ENCODE measurements around the gene PLA2G4A.

PLA2G4A gene

DNA sequence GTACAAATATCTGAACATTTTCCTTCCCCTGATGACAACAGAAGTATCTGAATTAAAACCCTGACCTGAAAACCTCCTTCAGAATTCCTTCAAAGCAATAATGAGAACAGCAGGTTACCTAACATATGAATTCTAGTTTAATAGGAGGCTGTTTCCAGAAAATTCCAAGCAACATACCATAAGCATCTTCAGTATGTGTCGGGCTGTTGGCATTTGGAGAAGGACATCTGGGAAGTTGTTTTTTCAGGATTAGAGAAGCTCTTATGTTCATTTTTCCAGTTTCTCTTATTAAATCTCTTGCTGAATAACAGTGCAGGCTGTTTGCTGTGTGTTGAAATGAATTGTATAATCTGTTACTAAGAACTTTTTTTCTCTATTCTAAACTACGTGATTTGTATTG, 101.5 kb downstream of the PLA2G4A start:
- Mint-ChIP-seq H3K4me3 (no peak overlapping the region), H3K36me3 (ENCODE audit: low read depth) (no peaks in the 10 kb centered on the region), H3K4me1 (peaks cover 10% of the 10 kb centered on the region), H3K9me3 (peaks cover under 1% of the 10 kb centered on the region), H3K27me3 (ENCODE audit: low read depth) (no peaks in the 10 kb centered on the region), H3K27ac (no peak overlapping the region)
- TF ChIP-seq, protein P1, sequence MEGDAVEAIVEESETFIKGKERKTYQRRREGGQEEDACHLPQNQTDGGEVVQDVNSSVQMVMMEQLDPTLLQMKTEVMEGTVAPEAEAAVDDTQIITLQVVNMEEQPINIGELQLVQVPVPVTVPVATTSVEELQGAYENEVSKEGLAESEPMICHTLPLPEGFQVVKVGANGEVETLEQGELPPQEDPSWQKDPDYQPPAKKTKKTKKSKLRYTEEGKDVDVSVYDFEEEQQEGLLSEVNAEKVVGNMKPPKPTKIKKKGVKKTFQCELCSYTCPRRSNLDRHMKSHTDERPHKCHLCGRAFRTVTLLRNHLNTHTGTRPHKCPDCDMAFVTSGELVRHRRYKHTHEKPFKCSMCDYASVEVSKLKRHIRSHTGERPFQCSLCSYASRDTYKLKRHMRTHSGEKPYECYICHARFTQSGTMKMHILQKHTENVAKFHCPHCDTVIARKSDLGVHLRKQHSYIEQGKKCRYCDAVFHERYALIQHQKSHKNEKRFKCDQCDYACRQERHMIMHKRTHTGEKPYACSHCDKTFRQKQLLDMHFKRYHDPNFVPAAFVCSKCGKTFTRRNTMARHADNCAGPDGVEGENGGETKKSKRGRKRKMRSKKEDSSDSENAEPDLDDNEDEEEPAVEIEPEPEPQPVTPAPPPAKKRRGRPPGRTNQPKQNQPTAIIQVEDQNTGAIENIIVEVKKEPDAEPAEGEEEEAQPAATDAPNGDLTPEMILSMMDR (IDR thresholded peaks at IDR 0.05; ENCODE audit: unreplicated experiment in 3 of 3): no peak

- Mint-ChIP-seq H3K36me3 (ENCODE audit: low read depth) (no peaks in the 10 kb centered on the region), H3K27me3 (ENCODE audit: low read depth) (no peaks in the 10 kb centered on the region), H3K4me3 (no peak overlapping the region), H3K4me1 (no peaks in the 10 kb centered on the region), H3K27ac (no peak overlapping the region), H3K9me3 (no peaks in the 10 kb centered on the region)
- TF ChIP-seq, protein P1 (IDR thresholded peaks at IDR 0.05; ENCODE audit: unreplicated experiment in 3 of 3): no peak
Measured at GRCh38 chr1:186937016-186937670, 108.4 kb downstream of the PLA2G4A start.

- no peaks in the 10 kb centered on the region for H3K9me3 Mint-ChIP-seq
- no peaks in the 10 kb centered on the region for H3K36me3 Mint-ChIP-seq (ENCODE audit: low read depth)
- H3K27ac Mint-ChIP-seq: no peak overlapping the region
- TF ChIP-seq, protein P1 (IDR thresholded peaks at IDR 0.05; ENCODE audit: unreplicated experiment in 3 of 3): no peak
- no peak overlapping the region for H3K4me3 Mint-ChIP-seq
- H3K4me1 Mint-ChIP-seq: no peaks in the 10 kb centered on the region
- no peaks in the 10 kb centered on the region for H3K27me3 Mint-ChIP-seq (ENCODE audit: low read depth)
Measured at GRCh38 chr1:186943891-186944686, 115.3 kb downstream of the PLA2G4A start.

- H3K36me3 Mint-ChIP-seq (ENCODE audit: low read depth): no peaks in the 10 kb centered on the region
- H3K27me3 Mint-ChIP-seq (ENCODE audit: low read depth): no peaks in the 10 kb centered on the region
- no peak overlapping the region for H3K27ac Mint-ChIP-seq
- TF ChIP-seq, protein P1 (IDR thresholded peaks at IDR 0.05; ENCODE audit: unreplicated experiment in 3 of 3): no peak
- H3K4me3 Mint-ChIP-seq: no peak overlapping the region
- no peaks in the 10 kb centered on the region for H3K9me3 Mint-ChIP-seq
- H3K4me1 Mint-ChIP-seq: no peaks in the 10 kb centered on the region
Measured at GRCh38 chr1:186945146-186945545, 116.4 kb downstream of the PLA2G4A start.

DNA sequence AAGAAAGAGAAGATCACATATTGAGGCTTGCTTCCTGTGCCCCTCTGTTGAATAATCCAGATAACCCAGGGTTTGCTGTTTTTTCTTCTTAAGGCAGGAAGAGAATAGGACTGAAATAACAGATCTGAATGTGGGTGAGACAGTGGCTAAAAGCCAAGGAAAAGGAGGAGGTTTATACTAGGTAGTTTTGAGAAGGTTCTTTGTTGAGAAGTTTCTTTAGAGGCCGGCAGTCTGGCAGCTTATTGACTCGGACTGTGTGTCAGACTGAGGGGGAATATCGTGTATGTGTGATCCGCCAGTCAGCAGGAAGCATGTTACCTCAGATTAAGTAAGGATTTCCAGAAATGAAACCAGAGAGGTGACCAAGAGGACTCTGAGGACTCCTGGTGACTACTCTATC, 119.8 kb downstream of the PLA2G4A start:
- Mint-ChIP-seq H3K36me3 (ENCODE audit: low read depth) (no peaks in the 10 kb centered on the region), H3K4me1 (no peaks in the 10 kb centered on the region), H3K9me3 (no peaks in the 10 kb centered on the region), H3K27ac (no peak overlapping the region), H3K27me3 (ENCODE audit: low read depth) (no peaks in the 10 kb centered on the region), H3K4me3 (no peak overlapping the region)
- TF ChIP-seq, protein P1 (IDR thresholded peaks at IDR 0.05; ENCODE audit: unreplicated experiment in 3 of 3): no peak
